Neural progenitor cell (in vitro differentiated cells): Measurements from ENCODE around the gene MAP7.

ENCODE experiments used
- EZH2 ChIP-seq: fragments of 200-600 bp; sonication (generic); IDR thresholded peaks from 2 replicates; pipeline ENCODE4 v1.6.1; 2017; ENCODE audit warnings: antibody characterized with exemption, mild to moderate bottlenecking, moderate library complexity
- TF ChIP-seq, protein P1 (sequence below): fragments of 200-600 bp; sonication (generic); IDR thresholded peaks from 2 replicates; pipeline ENCODE4 v1.5.1; 2017; ENCODE audit warnings: antibody characterized with exemption, mild to moderate bottlenecking

DNA sequence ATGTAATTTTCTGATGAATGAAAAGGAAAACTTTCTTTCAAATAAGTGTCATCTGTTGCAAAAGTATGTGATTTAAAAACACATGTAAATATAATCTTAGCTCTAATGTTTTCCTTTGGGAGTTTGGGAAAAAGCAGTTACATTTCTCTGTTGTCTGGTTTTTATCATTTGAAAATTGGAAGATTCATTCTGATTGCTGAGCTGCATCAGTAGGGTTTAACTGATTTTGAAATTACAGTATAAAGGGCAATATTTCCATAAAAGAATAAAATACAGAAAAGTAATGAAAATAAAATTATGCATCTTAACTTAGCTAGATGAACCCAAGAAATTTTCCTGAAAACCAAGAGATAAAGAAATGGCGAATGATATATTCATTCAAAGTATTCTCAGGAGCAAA, 57.8 kb downstream of the MAP7 start:
- no peak for TF ChIP-seq EZH2
- TF ChIP-seq, protein P1, sequence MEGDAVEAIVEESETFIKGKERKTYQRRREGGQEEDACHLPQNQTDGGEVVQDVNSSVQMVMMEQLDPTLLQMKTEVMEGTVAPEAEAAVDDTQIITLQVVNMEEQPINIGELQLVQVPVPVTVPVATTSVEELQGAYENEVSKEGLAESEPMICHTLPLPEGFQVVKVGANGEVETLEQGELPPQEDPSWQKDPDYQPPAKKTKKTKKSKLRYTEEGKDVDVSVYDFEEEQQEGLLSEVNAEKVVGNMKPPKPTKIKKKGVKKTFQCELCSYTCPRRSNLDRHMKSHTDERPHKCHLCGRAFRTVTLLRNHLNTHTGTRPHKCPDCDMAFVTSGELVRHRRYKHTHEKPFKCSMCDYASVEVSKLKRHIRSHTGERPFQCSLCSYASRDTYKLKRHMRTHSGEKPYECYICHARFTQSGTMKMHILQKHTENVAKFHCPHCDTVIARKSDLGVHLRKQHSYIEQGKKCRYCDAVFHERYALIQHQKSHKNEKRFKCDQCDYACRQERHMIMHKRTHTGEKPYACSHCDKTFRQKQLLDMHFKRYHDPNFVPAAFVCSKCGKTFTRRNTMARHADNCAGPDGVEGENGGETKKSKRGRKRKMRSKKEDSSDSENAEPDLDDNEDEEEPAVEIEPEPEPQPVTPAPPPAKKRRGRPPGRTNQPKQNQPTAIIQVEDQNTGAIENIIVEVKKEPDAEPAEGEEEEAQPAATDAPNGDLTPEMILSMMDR = no peak
